ENCODE data around the gene DENND1B. TPM values are rescaled to one million over a fixed set of nuclear protein-coding genes. Genes with fewer than 3 reads are reported as not detected.

The DENND1B gene
- polyA plus RNA-seq, 1 of the 3 experiments (the other 2 are of a cell fraction) = 1.4 TPM

- H3K27me3 ChIP-seq (ENCODE audit: insufficient read depth) = no peaks in the 10 kb centered on the region
- ChIA-PET POLR2A (interaction anchor here (0.7 kb wide), 1 partner anchor 825 kb away, joined by 3 read pairs; no protein-coding TSS in a partner anchor), CTCF (no interaction called here)
- H3K9me2 ChIP-seq = no peaks in the 10 kb centered on the region
- TF ChIP-seq CTCF (IDR thresholded peaks at IDR 0.05) (no peak), TEAD4 (IDR thresholded peaks at IDR 0.05; ENCODE audit: borderline replicate concordance, insufficient read depth) (no peak), USF2 (IDR thresholded peaks at IDR 0.05; ENCODE audit: borderline replicate concordance, low read depth, low read length) (no peak), RXRA (IDR thresholded peaks at IDR 0.05; ENCODE audit: borderline replicate concordance, low read depth) (no peak), TCF12 (IDR thresholded peaks at IDR 0.05) (no peak), NRF1 (IDR thresholded peaks at IDR 0.05; ENCODE audit: low read depth, low read length) (no peak), EZH2phosphoT487 (IDR thresholded peaks at IDR 0.05; ENCODE audit: borderline replicate concordance, low read depth) (no peak), FOXJ3 (CRISPR knock-in tag; IDR thresholded peaks at IDR 0.05) (no peak), NFIC (IDR thresholded peaks at IDR 0.05; ENCODE audit: borderline replicate concordance) (no peak), EP300 (IDR thresholded peaks at IDR 0.05; ENCODE audit: borderline replicate concordance in 1 of 2, low read depth in 1 of 2, low read length in 1 of 2) (no peak), IRF3 (IDR thresholded peaks at IDR 0.05; ENCODE audit: low read depth, low read length) (no peak), YY1 (IDR thresholded peaks at IDR 0.05; ENCODE audit: low read depth) (no peak), REST (IDR thresholded peaks at IDR 0.05; ENCODE audit: low read depth, low read length) (no peak), TAF1 (IDR thresholded peaks at IDR 0.05; ENCODE audit: borderline replicate concordance, low read depth, low read length) (no peak), MEF2A (IDR thresholded peaks at IDR 0.05; ENCODE audit: borderline replicate concordance, low read depth) (no peak), POLR2AphosphoS5 (IDR thresholded peaks at IDR 0.05; ENCODE audit: low read depth, low read length) (no peak), ZBTB33 (IDR thresholded peaks at IDR 0.05; ENCODE audit: borderline replicate concordance, low read depth) (no peak), USF1 (IDR thresholded peaks at IDR 0.05; ENCODE audit: borderline replicate concordance, low read depth) (no peak), SMC3 (IDR thresholded peaks at IDR 0.05; ENCODE audit: low read depth, low read length) (no peak)
- H3K27ac ChIP-seq (ENCODE audit: low read depth in 2 of 2, low read length in 1 of 2) = no peak overlapping the region
- H4K20me1 ChIP-seq (ENCODE audit: insufficient read depth) = no peaks in the 10 kb centered on the region
- H3K9ac ChIP-seq = no peak overlapping the region
- no peaks in the 10 kb centered on the region for H3K4me1 ChIP-seq (ENCODE audit: control insufficient read depth in 1 of 2, insufficient read depth in 2 of 2, low read depth in 1 of 2, low read length in 1 of 2)
- no peaks in the 10 kb centered on the region for H3K9me3 ChIP-seq
- H3K4me2 ChIP-seq = no peak overlapping the region
- no peak overlapping the region for H2AFZ ChIP-seq (ENCODE audit: low read depth)
- H3F3A ChIP-seq (replicated peaks; ENCODE audit: insufficient read depth) = no peaks in the 10 kb centered on the region
- no peaks in the 10 kb centered on the region for H3K79me2 ChIP-seq (ENCODE audit: insufficient read depth)
- 82% methylated on average over 2 of the region's 2 CpGs for WGBS (ENCODE audit: low lambda C conversion rate)
- DNase-seq = no peak
- no peak overlapping the region for H3K4me3 ChIP-seq (ENCODE audit: low read depth in 2 of 2, low read length in 1 of 2)
- H3K36me3 ChIP-seq (replicated peaks in 1 of 2; ENCODE audit: control insufficient read depth in 1 of 2, insufficient read depth in 2 of 2, low read length in 1 of 2) = peaks cover 0 to 4% of the 10 kb centered on the region in 2 experiments
These were observed 34.3 kb downstream of the DENND1B start for GRCh38 chr1:197740992-197741391.
